Adrenal gland (tissue), 5 donors: ENCODE data around the gene MAPT.

Source experiments
- POLR2A ChIP-seq, 2 donors: fragments of 450-650 bp; IDR thresholded peaks; one replicate each; pipeline ENCODE4 v1.6.1; 2017; ENCODE audit warnings: antibody characterized with exemption in 2 of 2, mild to moderate bottlenecking in 2 of 2, moderate library complexity in 1 of 2
- TF ChIP-seq, protein P1 (sequence below), 6 experiments: fragments of 450-650 bp in 4 of 6; fragments of 200-600 bp in 2 of 6; sonication (generic) in 1 of 6; IDR thresholded peaks; 1 replicate in 5 of 6; 2 replicates in 1 of 6; pipeline versions ENCODE4 v1.5.1 to v1.8.0; 2016 to 2021; ENCODE audit warnings: antibody characterized with exemption in 6 of 6, mild to moderate bottlenecking in 2 of 6, moderate library complexity in 1 of 6
- donor health status: DM: no; HTN: no; CAD: no.

DNA sequence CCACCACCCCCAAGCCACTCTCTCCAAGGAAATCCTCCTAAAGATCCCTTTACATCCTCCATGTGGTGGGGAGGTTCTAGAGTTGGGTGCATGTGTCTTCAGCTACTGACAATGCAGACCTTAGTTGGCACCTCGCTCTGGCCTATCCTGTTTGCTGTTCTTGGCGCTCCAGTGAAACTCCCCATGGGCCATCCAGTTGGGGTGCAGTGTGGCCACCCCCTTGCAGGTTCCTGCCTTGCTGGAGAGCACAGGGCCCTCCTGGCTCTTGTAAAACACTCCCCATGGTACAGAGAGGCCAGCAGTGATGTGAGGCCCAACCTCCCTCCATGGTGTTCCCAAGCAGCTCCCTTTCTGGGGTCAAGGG lies 82.0 kb downstream of the MAPT start:
- TF ChIP-seq, protein P1, sequence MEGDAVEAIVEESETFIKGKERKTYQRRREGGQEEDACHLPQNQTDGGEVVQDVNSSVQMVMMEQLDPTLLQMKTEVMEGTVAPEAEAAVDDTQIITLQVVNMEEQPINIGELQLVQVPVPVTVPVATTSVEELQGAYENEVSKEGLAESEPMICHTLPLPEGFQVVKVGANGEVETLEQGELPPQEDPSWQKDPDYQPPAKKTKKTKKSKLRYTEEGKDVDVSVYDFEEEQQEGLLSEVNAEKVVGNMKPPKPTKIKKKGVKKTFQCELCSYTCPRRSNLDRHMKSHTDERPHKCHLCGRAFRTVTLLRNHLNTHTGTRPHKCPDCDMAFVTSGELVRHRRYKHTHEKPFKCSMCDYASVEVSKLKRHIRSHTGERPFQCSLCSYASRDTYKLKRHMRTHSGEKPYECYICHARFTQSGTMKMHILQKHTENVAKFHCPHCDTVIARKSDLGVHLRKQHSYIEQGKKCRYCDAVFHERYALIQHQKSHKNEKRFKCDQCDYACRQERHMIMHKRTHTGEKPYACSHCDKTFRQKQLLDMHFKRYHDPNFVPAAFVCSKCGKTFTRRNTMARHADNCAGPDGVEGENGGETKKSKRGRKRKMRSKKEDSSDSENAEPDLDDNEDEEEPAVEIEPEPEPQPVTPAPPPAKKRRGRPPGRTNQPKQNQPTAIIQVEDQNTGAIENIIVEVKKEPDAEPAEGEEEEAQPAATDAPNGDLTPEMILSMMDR (IDR thresholded peaks at IDR 0.05) = no peak
- no peak for TF ChIP-seq POLR2A (IDR thresholded peaks at IDR 0.05)
